ENCODE measurements around the gene ZNF598. TPM values are rescaled to one million over a fixed set of nuclear protein-coding genes. Genes with fewer than 3 reads are reported as not detected.

The ZNF598 gene
- total RNA-seq, 3 donors from 2014 or later (not counting 1 experiment from before 2014, with no cell fraction given) = 56.1 to 71.6 (median 58.2) TPM

DNA sequence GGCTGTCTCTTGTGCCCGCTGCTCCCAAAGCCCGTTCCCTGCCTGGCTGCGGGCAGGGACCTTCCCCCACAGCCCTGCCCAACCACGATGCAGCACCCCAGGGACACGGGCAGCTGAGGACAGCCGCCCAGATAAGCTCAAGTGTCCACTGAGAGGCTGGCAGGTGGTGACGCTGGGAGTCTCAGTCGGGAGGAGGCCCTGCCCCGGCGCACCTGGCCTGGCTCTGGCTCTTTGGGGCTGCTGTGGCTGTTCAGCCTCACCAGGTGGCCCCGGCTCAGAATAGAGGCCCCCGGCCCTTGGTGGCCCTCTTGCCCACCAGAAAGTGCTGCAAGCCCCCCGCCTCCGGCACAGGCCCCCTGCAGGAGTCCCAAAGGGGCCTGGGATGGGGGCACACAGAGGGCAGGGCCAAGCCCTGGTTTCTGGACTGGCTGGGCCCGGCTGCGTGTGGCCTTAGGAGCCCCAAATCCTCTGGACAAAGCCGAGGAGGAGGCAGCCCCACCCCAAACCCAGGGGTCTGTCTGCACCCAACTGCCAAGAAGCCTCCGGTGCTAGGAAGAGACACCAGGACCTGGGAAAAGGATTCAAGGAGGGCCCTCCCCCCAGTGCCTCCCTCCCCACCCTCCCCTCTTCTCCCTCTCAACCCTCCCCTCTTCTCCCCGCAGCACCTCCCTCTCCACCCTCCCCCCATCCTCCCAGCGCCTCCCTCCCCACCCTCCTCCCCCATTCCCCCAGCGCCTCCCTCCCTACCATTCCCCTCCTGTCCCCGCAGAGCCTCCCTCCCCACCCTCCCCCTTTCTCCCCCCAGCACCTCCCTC, 32.8 kb upstream of the ZNF598 start:
- H3K4me1 Mint-ChIP-seq = peaks cover 6 to 16% of the 10 kb centered on the region in 2 donors
- intact Hi-C loops (cut with micrococcal nuclease) = no loop called here
- Histone ChIP-seq H3K27ac (ENCODE audit: low read length) (no peak overlapping the region), H3K4me3 (ENCODE audit: low read length) (no peak overlapping the region), H3K27me3 (ENCODE audit: control insufficient read depth, insufficient read depth, low read length) (no peaks in the 10 kb centered on the region), H3K4me1 (ENCODE audit: control insufficient read depth, insufficient read depth, low read length) (peaks cover 32% of the 10 kb centered on the region), H3K36me3 (ENCODE audit: control insufficient read depth, insufficient read depth, low read length) (peaks cover 2% of the 10 kb centered on the region), H3K9me3 (ENCODE audit: control insufficient read depth, insufficient read depth, low read length) (no peaks in the 10 kb centered on the region)
- H3K9me3 Mint-ChIP-seq = no peaks in the 10 kb centered on the region
- TF ChIP-seq, protein P1, sequence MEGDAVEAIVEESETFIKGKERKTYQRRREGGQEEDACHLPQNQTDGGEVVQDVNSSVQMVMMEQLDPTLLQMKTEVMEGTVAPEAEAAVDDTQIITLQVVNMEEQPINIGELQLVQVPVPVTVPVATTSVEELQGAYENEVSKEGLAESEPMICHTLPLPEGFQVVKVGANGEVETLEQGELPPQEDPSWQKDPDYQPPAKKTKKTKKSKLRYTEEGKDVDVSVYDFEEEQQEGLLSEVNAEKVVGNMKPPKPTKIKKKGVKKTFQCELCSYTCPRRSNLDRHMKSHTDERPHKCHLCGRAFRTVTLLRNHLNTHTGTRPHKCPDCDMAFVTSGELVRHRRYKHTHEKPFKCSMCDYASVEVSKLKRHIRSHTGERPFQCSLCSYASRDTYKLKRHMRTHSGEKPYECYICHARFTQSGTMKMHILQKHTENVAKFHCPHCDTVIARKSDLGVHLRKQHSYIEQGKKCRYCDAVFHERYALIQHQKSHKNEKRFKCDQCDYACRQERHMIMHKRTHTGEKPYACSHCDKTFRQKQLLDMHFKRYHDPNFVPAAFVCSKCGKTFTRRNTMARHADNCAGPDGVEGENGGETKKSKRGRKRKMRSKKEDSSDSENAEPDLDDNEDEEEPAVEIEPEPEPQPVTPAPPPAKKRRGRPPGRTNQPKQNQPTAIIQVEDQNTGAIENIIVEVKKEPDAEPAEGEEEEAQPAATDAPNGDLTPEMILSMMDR (IDR thresholded peaks at IDR 0.05) = no peak
- no peaks in the 10 kb centered on the region for H3K27me3 Mint-ChIP-seq (ENCODE audit: low read depth in 2 of 2)
- H3K4me3 Mint-ChIP-seq = no peak overlapping the region
- DNase-seq (no peak), ATAC-seq (no peak)
- H3K36me3 Mint-ChIP-seq = no peaks in the 10 kb centered on the region
- WGBS (ENCODE audit: insufficient coverage) = 93% methylated on average over 18 of the region's 22 CpGs
- H3K27ac Mint-ChIP-seq = no peak overlapping the region

GRCh38 chr16:2040787-2041522, 31.3 kb upstream of the ZNF598 start:
- intact Hi-C loops (cut with micrococcal nuclease) = no loop called here
- no peaks in the 10 kb centered on the region for H3K9me3 Mint-ChIP-seq
- 93% methylated on average over 20 of the region's 20 CpGs for WGBS (ENCODE audit: insufficient coverage)

DNA sequence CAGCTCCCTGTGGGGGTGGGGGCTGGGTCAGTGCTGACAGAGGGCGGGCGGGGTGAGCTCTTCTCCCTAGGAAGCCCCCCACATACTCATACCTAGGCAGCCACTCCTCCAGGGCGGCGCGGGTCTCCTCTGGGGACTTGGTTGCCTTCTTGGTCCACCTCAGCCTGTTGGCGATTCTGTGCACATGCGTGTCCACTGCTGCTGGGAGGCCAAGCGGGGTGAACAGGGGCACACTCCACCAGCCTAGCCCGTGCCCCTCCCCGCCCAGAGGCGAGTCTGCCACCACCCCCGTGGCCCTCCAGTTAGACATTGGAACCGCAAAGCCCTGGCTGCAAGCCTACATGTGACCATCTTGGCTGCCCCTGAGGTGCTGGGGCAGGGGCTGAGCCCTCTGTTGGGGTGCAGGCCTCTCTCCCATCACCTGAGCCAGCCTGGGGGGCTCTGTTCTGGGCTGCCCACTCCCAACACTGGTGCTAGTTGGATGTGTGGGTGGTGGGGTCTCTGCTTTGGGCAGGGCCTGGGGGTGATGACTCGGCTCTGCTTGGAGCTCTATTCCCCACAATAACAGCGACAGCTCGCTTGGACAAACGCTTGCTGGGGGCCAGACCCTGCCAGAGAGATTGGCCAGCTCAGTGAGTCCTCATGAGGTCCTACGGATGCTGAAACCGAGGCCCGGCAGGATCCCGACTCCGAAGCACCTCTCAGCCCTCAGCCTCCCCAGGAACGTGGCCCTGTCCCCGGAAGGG, 30.6 kb upstream of the ZNF598 start:
- H3K9me3 ChIP-seq (ENCODE audit: control insufficient read depth, insufficient read depth, low read length) = no peaks in the 10 kb centered on the region
- TF ChIP-seq, protein P1 (IDR thresholded peaks at IDR 0.05) = no peak
- Mint-ChIP-seq H3K27me3 (ENCODE audit: low read depth in 2 of 2) (no peaks in the 10 kb centered on the region), H3K36me3 (no peaks in the 10 kb centered on the region), H3K4me1 (peaks cover 0 to 4% of the 10 kb centered on the region in 2 donors), H3K4me3 (no peak overlapping the region), H3K9me3 (no peaks in the 10 kb centered on the region), H3K27ac (no peak overlapping the region)
- H3K36me3 ChIP-seq (ENCODE audit: control insufficient read depth, insufficient read depth, low read length) = peaks cover 2% of the 10 kb centered on the region
- H3K4me1 ChIP-seq (ENCODE audit: control insufficient read depth, insufficient read depth, low read length) = peaks cover 21% of the 10 kb centered on the region
- DNase-seq (no peak), ATAC-seq (no peak)
- WGBS (ENCODE audit: insufficient coverage) = 93% methylated on average over 24 of the region's 24 CpGs
- no peak overlapping the region for H3K4me3 ChIP-seq (ENCODE audit: low read length)
- intact Hi-C loops (cut with micrococcal nuclease) = no loop called here
- no peaks in the 10 kb centered on the region for H3K27me3 ChIP-seq (ENCODE audit: control insufficient read depth, insufficient read depth, low read length)
- H3K27ac ChIP-seq (ENCODE audit: low read length) = no peak overlapping the region

More at GRCh38 chr16:2040787-2041522, 31.3 kb upstream of the ZNF598 start:
- H3K4me3 ChIP-seq (ENCODE audit: low read length) = no peak overlapping the region
- peaks cover 2% of the 10 kb centered on the region for H3K36me3 ChIP-seq (ENCODE audit: control insufficient read depth, insufficient read depth, low read length)
- H3K4me1 ChIP-seq (ENCODE audit: control insufficient read depth, insufficient read depth, low read length) = peaks cover 21% of the 10 kb centered on the region
- H3K9me3 ChIP-seq (ENCODE audit: control insufficient read depth, insufficient read depth, low read length) = no peaks in the 10 kb centered on the region
- no peaks in the 10 kb centered on the region for H3K27me3 Mint-ChIP-seq (ENCODE audit: low read depth in 2 of 2)
- ATAC-seq (no peak), DNase-seq (no peak)
- no peak overlapping the region for H3K4me3 Mint-ChIP-seq
- H3K27me3 ChIP-seq (ENCODE audit: control insufficient read depth, insufficient read depth, low read length) = no peaks in the 10 kb centered on the region
- peaks cover 0 to 4% of the 10 kb centered on the region in 2 donors for H3K4me1 Mint-ChIP-seq
- H3K27ac ChIP-seq (ENCODE audit: low read length) = no peak overlapping the region
- H3K36me3 Mint-ChIP-seq = no peaks in the 10 kb centered on the region
- no peak overlapping the region for H3K27ac Mint-ChIP-seq
- TF ChIP-seq, protein P1 (IDR thresholded peaks at IDR 0.05) = no peak

All from natural killer cell (primary cell).